IMR-90 (cell line): ENCODE measurements around the gene FMNL1.

Experiments used
- BHLHE40 ChIP-seq: fragments of 150-350 bp; IDR thresholded peaks from 2 replicates; pipeline ENCODE4 v1.6.1; 2016; ENCODE audit warnings: mild to moderate bottlenecking, low read depth, low read length
- CTCF ChIP-seq: conservative IDR thresholded peaks from 2 replicates; pipeline ENCODE4 v1.5.1; 2012; ENCODE audit warnings: mild to moderate bottlenecking, low read depth, low read length, improper control_type of control experiment
- ELK1 ChIP-seq: fragments of 150-350 bp; IDR thresholded peaks from 2 replicates; pipeline ENCODE4 v1.6.1; 2016; ENCODE audit warnings: low read depth, mild to moderate bottlenecking, low read length, moderate library complexity, borderline replicate concordance
- MXI1 ChIP-seq: IDR thresholded peaks from 2 replicates; pipeline ENCODE4 v1.6.1; 2012; ENCODE audit warnings: low read depth, mild to moderate bottlenecking, low read length, moderate library complexity, borderline replicate concordance
- POLR2A ChIP-seq: IDR thresholded peaks from 2 replicates; pipeline ENCODE4 v1.6.1; 2012; ENCODE audit warnings: mild to moderate bottlenecking, low read depth, low read length
- RAD21 ChIP-seq: IDR thresholded peaks from 2 replicates; pipeline ENCODE4 v1.6.1; 2012; ENCODE audit warnings: low read length, improper control_type of control experiment
- USF2 ChIP-seq: fragments of 150-350 bp; IDR thresholded peaks from 2 replicates; pipeline ENCODE4 v1.6.1; 2017; ENCODE audit warnings: mild to moderate bottlenecking, antibody characterized with exemption, low read length, low read depth

- TF ChIP-seq CTCF (no peak), POLR2A (no peak), MXI1 (no peak), BHLHE40 (no peak), RAD21 (no peak), ELK1 (no peak), USF2 (no peak)
These were observed 44.8 kb downstream of the FMNL1 start for GRCh38 chr17:45266372-45266926.
